HG03025 (cell line): ENCODE data around the gene FIGNL2.

ENCODE experiments used
- ATAC-seq: cut with Tn5 transposase; IDR thresholded peaks from one replicate; pipeline ENCODE4 v1.9.1; 2021; ENCODE audit warnings: mild to moderate bottlenecking, moderate library complexity; ENCODE audit not compliant: unreplicated experiment, low FRiP score

Gene FIGNL2

DNA sequence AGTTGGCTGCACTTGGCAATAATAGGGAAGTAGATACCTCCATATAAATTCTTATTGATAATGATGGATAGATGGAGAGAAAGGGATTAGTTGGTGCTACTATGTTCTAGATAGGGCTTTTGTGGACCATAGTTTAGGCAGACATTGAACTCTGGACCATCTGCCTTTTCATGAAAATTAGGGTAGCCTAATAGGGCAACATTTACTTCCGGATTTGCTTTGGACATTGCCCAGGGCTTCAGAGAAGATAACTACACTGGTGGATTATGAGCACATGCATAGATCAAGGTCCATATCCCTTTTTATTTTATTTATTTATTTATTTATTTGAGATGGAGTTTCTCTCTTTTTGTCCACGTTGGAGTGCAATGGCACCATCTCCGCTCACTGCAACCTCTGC lies 70.5 kb downstream of the FIGNL2 start:
- ATAC-seq = no peak

GRCh38 chr12:51777457-51777856 lies 71.1 kb downstream of the FIGNL2 start:
- no peak for ATAC-seq

GRCh38 chr12:51774933-51775332 lies 73.6 kb downstream of the FIGNL2 start:
- no peak for ATAC-seq

GRCh38 chr12:51773145-51773869 lies 75.2 kb downstream of the FIGNL2 start:
- ATAC-seq = no peak

DNA sequence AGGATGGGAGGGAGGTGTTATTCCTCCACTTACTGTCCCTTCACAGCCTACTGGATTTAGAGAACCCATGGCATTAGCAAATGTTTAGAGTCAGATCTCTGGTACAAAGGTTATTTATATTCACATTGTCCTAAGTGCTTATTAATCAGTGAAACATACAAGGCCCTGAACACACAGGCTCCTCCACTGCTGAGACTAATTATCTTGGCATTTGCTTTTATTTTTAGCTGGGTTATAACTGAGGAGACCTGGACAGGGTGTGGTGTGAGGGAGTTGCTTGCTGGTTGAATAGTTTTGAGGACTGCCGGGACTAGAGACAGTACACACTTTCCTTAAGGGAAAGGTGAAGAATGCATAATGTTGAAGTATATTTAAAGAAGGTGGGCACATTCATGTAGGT lies 77.5 kb downstream of the FIGNL2 start:
- ATAC-seq = no peak
